Measurements from ENCODE around the gene NLRC3.
A peak's percentile ranks its signal among the peaks of the same experiment; 100 is the strongest.
"Not testable (repeated sequence)": the region's sequence is repeated elsewhere in the genome, so short reads cannot be mapped to it uniquely, and the experiment has no call there.

Gene NLRC3, protein sequence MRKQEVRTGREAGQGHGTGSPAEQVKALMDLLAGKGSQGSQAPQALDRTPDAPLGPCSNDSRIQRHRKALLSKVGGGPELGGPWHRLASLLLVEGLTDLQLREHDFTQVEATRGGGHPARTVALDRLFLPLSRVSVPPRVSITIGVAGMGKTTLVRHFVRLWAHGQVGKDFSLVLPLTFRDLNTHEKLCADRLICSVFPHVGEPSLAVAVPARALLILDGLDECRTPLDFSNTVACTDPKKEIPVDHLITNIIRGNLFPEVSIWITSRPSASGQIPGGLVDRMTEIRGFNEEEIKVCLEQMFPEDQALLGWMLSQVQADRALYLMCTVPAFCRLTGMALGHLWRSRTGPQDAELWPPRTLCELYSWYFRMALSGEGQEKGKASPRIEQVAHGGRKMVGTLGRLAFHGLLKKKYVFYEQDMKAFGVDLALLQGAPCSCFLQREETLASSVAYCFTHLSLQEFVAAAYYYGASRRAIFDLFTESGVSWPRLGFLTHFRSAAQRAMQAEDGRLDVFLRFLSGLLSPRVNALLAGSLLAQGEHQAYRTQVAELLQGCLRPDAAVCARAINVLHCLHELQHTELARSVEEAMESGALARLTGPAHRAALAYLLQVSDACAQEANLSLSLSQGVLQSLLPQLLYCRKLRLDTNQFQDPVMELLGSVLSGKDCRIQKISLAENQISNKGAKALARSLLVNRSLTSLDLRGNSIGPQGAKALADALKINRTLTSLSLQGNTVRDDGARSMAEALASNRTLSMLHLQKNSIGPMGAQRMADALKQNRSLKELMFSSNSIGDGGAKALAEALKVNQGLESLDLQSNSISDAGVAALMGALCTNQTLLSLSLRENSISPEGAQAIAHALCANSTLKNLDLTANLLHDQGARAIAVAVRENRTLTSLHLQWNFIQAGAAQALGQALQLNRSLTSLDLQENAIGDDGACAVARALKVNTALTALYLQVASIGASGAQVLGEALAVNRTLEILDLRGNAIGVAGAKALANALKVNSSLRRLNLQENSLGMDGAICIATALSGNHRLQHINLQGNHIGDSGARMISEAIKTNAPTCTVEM

GRCh38 chr16:3577302-3577752, at the start of gene NLRC3:
NLRC3 (minus strand) TSS chr16:3577403; CDS start chr16:3565036, 12,367 bp downstream.
- DNase-seq (ENCODE audit: low read depth, low spot score): no peak

- no peak for DNase-seq (ENCODE audit: low read depth, low spot score)
Measured at GRCh38 chr16:3625911-3626732, 48.9 kb upstream of the NLRC3 start.

GRCh38 chr16:3625331-3625730, 48.1 kb upstream of the NLRC3 start:
- no peak for DNase-seq (ENCODE audit: low read depth, low spot score)

DNA sequence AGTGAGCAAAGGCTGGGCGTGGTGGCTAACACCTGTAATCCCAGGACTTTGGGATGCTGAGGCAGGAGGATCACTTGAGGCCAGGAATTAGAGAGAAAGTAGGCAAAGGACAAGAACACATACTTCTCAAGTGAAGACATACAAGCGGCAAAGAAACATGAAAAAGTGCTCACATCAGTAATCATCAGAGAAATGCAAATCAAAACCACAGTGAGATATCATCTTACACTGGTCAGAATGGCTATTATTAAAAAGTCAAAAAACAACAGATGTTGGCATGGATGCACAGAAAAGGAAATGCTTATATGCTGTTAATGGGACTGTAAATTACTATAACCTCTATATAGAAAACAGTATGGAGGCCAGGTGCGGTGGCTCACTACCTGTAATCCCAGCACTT, 46.4 kb upstream of the NLRC3 start:
- DNase-seq (ENCODE audit: low read depth, low spot score): no peak

DNA sequence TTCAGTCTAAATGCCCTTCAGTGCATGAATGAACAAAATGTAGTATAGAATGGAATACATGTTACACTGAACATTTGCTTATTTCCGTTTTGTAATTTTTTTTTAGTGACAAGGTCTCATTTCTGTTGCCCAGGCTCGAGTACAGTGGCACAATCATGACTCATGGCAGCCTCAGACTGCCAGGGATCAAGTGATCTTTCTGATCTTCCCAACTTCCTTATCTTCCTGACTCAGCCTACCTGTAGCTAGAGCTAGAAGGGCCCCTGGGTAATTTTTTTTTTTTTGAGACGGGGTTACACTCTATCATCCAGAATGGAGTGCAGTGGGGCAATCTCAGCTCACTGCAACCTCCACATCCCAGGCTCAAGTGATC, 41.6 kb upstream of the NLRC3 start:
- DNase-seq (ENCODE audit: low read depth, low spot score): no peak

GRCh38 chr16:3612510-3613466, 35.6 kb upstream of the NLRC3 start:
- DNase-seq (ENCODE audit: low read depth, low spot score): no peak

DNA sequence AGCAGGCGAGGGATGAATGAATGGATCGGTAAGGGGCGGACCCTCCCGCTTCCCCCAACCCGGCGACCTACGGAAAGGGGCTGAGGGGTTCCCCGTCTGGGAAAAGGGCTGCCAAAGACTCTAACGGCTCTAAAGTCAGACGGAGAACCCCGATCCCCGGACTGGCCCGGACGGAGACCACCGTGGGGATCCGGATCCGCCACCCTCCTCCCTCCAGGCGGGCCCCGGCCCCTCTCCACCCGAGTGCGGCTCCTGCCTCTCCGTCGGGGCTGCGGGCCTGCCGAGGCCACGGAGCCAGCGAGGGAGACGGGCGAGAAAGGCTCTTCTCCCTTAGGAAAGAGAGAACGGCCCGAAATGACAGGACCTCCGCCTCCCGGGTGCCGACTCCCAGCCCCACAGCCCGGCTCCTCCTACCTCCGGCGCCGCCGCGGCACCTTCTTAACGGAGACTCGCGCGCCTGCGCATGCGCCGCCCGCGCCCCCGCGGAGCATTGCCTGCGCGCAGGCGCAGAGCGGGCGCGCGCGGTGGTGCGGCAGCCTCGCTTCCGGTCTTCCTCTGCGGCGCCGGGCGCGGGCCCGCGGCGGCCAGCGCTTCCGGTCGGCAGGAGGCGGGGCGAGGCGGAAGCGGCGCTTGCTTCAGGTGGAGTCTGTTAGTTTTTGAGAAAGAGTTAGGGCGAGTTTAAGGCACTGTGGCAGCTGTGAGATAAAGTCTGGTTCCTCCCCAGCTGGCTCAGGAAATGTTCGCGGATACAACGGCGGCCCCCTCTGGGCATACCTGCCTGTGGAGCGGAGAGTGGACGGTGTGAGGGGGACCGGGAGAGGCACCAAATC, 34.2 kb upstream of the NLRC3 start, which contains the start of gene SLX4:
SLX4 (minus strand) TSS at position 461 of the 830 bp plus-strand sequence. CDS start 2,642 bp downstream, outside the sequence.
- DNase-seq (ENCODE audit: low read depth, low spot score): peak; percentile 30

DNA sequence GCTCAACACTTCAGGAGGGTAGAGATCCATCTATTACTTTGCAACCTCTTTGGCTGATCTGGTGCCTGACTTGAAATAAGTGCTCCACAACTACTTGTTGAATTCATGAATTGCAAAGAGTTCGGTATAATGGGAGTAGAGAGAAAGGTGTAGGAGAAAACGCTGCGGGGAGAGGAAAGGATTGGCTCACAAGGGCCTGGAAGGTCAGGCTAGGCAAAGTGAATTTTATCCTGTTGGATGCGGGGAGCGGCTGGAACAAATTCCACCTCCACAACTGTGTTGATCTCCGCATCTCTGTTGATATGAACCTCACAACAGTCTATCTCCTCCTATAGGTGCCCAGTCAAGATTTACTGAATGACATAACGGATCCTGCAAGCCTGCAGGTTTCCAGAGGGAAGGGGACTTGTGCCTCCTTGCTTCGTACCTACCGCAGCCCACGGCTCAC, 33.5 kb upstream of the NLRC3 start:
- DNase-seq (ENCODE audit: low read depth, low spot score): no peak

- no peak for DNase-seq (ENCODE audit: low read depth, low spot score)
Measured at GRCh38 chr16:3609895-3610697, 32.9 kb upstream of the NLRC3 start.

GRCh38 chr16:3608976-3609375, 31.8 kb upstream of the NLRC3 start:
- DNase-seq (ENCODE audit: low read depth, low spot score): not testable (repeated sequence)

- DNase-seq (ENCODE audit: low read depth, low spot score): no peak
Measured at GRCh38 chr16:3608069-3608468, 30.9 kb upstream of the NLRC3 start.

DNA sequence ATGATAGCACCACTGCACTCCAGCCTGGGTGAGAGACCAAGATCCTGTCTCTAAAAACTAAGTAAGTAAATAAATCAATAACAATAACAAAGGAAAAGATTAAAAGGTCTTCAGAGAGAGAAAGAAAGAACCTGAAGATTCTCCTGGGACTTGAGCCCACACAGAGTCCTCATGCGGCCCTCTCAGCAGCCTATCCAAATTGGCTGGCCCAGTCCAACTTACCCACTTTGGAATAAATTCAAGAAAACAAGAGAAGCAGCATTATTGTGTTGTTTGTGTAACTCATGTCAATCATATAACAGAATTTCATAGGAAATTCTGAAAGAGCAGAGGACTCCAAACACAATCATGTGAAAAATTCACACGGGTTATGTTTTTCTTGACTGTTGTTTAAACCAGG, 30.4 kb upstream of the NLRC3 start:
- no peak for DNase-seq (ENCODE audit: low read depth, low spot score)

- DNase-seq (ENCODE audit: low read depth, low spot score): no peak
Measured at GRCh38 chr16:3607161-3607560, 30.0 kb upstream of the NLRC3 start.

GRCh38 chr16:3606441-3606840, 29.2 kb upstream of the NLRC3 start:
- no peak for DNase-seq (ENCODE audit: low read depth, low spot score)

DNA sequence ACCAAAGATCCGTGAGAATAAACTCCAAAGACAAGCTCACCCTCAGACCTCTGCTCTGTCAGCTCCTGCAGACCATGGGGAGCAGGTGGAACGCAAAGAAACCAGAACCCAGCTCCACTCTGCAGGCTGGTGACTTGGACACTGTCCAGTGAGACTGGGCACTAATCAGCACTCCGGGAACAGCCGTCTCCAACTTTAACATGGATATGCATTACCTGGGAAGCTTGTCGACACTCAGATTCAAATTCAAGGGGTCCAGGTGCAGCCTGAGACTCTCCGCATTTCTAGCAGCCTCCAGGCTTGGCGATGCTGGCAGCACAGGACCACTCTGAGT, 25.1 kb upstream of the NLRC3 start:
- DNase-seq (ENCODE audit: low read depth, low spot score): no peak

- DNase-seq (ENCODE audit: low read depth, low spot score): no peak
Measured at GRCh38 chr16:3601614-3602319, 24.6 kb upstream of the NLRC3 start.

DNA sequence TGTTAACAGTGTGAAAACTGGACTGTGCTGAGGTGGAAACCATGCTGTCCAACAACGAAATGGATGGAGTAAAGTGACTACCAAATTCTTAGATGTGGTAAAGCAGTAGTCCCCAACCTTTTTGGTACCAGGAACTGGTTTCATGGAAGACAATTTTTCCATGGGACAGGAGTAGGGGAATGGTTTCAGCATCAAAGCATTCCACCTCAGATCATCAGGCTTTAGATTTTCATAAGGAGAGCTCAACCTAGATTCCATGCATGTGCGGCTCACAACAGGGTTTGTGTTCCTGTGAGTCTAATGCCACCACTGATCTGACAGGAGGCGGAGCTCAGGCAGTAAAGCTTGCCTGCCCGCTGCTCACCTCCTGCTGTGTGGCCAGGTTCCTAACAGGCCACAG, 22.7 kb upstream of the NLRC3 start:
- no peak for DNase-seq (ENCODE audit: low read depth, low spot score)

DNA sequence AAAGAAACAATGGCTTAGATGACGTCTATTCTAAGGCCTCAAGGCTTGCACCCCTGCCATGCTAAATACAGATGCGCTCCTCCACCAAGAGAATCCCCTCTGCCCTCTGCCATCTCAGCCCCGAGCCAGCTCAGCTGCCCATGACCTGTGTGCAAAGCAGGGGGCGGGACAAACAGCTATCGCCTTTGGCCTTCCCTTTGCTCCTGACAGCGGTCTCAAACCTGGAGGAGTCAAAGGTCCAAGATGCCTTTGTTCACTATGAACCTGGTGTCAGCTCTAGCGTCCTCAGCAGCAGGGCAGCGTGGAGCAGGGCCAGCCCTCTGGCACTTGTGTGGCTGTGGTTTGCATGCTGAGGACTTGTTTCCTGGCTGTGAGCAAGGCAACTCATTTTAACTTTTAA, 21.9 kb upstream of the NLRC3 start:
- DNase-seq (ENCODE audit: low read depth, low spot score): no peak
